ENCODE measurements around the gene MBTPS1. TPM values are rescaled to one million over a fixed set of nuclear protein-coding genes. Genes with fewer than 3 reads are reported as not detected.

Gene MBTPS1
- total RNA-seq, 1 donor from 2014 or later, result 115 TPM

DNA sequence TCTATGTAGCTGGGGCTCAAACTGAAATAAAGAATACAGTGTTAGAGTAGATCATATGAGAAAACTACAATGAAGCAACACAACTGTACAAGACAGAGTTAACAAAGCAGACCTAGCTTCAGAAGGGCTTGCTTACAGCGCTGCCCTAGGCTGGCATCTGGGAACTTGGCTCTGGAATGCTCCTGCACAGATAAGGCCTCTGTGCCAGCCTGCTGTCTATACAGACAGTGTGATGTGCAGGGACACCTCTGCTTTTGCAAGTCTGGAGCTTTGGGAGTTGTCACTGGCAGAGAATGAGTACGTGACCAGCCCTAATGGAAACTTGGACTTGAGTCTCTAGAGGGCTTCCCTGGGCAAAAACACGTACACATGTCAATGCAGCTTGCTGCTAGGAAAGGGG, 42.0 kb downstream of the MBTPS1 start:
- no peak for DNase-seq (ENCODE audit: low read depth)

DNA sequence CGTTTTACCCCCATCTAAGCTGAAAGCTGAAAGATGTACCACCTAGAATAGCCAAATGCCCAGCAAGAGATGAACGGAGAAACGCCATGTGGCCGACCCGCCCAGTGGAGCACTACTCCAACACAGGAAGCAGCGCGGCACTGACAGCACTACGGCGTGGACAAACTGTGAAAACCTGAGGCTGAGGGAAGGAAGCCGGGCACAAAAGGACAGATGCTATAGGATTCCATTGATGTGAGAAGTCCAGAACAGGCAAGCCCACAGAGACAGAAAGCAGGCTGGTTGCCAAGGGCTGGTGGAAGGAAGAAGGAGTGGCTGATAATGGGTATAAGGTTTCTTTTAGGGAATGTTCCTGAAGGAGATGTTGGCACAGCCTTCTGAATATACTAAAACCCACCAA, 44.7 kb downstream of the MBTPS1 start:
- no peak for DNase-seq (ENCODE audit: low read depth)

DNA sequence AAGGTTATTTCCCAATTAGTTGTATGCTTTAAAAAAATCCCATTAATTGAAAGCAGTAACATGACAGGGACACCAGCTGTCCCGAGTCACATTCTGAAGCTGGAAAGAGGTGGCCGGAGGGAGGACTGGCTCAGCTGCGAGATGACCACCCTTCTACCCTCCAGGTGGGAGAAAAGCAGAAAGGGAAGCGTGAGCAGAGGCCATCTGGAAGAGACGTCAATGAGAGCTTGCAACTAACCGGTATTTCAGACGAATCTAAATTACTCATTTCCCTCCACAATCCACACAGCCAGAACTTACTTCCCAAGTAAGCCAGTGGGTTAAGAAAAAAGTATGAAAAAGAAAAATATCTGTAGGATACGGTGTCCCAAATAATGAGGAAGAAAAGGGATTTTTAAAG, 45.6 kb downstream of the MBTPS1 start:
- DNase-seq (ENCODE audit: low read depth), result no peak

DNA sequence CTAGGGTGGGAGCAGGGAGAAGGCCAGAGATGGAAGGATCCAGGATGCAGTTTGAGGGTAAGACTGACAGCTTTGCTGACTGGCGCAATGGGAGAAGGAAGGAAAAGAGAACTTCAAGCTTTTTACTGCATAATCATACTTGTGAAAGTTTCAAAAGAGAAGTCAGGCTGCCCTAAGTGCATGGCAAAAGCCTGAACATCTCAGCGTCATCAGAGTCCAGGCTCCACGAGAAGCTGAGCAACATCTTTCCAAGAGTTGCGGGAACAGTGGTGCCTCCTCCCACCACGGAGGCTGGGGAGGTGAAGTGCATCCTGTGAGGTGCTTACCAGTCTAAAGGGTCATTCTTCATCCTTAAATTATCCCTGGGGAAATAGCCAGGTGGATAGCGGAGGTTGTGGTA, 47.2 kb downstream of the MBTPS1 start:
- DNase-seq (ENCODE audit: low read depth), result no peak

DNA sequence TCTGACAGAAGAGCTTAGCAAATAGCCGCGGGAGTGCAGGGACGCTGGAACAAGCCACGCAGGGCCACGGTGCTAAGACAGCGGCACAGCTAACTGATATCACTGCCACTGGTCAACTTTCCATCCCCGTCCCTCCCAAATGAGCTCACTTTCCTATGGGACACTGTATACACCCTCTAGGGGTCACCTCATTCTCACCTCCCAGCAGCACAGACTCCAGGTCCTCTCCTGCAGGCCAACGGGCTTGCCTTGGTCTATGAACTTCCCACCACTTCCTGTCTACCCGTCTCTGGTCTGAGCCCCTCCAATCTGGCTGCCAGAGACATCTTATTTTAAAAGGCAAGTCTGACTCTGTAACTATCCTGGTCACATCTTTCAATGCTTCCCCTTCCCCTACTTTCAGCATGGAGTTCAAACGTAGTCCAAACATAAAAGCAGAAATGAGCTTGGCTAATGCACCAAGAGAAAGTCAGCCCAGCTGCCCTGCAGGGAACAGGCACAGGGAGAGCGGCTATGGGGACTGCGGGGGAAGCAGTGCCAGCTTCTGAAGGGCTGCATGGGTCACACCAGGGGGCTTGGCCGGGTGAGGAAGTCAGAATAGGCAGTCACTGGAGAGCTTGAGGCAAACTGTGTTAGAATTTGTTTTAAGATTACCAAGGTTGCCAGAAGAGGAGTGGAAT, 47.8 kb downstream of the MBTPS1 start:
- no peak for DNase-seq (ENCODE audit: low read depth)

DNA sequence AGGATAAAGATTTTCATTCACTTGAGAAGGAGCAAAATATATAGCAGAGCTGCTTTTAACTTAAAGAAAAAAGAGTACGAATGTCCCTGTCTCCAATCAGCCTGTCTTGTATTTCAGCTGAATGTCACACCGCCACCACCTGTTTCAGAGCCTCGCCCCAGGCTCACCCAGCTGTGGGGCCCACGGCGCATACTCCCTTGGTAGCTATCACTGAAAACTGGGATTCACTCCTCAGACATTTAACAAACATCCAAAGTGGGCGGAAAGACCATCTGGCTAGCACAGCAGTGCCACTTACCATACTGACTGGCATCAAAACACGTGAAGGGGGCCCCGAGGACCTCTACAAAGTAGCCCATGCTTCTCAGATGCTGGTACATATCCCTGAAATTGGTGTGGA, 48.7 kb downstream of the MBTPS1 start:
- no peak for DNase-seq (ENCODE audit: low read depth)

DNA sequence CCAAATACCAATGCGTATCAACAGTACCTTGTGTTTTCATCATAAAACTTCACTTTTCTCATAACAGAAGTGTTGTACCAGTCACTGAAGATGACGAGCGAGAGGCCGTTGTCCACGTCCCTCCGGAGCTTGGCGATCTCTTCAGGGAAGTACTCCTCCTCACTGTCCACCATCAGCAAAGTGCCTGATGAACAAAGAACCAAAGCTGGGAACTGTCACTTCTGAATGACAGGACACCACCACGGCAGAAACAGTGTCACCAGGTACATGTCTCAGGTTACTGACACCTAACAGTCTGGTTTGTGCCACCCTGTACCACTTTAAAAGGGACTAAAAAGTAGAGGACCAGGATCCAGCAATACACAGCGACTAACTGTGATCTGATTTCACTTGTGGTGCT, 49.1 kb downstream of the MBTPS1 start:
- DNase-seq (ENCODE audit: low read depth), result no peak

DNA sequence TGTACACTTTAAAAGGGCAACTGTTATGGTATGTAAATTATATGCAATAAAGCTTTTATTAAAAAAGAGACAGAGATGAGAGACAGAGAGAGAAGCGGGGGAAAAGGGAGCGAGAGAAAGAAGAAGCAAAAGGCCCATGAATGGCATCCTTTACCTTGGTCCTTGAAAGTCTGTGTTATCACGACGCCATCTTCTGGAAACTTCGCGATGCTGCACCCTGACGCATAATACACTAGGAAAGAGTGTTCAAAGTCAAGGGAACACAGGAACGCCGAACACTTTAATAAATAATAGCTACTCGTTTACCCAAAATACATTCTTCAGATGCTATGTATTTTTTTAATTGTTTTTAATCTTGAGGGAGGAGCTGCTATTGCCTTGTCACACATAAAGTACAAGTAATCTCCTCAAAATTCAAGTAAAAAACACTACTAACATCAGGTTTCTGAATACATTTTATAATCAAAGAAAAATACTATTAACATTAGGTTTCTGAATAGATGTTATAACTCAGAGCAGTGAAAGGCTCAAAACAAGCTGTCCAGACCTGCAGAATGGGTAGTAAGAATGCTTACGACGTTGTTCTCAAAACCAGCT, 51.1 kb downstream of the MBTPS1 start:
- peak; percentile 52 for DNase-seq (ENCODE audit: low read depth)

DNA sequence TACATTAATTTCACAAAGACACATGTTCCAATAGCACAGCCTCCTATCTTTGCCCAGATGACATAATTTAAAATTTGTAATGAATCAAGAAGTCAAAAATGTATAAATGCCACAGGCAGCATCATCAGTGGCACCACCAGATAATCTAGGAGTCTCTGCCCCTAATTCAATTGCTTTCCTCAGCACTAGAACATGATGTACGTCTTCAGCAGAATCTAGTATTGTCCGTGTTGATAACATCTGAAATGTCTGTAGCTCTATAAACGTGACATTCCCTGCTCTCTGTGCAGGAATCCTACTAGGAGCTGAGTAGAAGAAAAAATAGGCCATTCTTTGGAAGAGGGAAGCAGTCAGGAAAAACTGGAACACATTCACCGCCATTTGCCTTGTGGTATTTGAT, 52.8 kb downstream of the MBTPS1 start:
- DNase-seq (ENCODE audit: low read depth), result no peak

DNA sequence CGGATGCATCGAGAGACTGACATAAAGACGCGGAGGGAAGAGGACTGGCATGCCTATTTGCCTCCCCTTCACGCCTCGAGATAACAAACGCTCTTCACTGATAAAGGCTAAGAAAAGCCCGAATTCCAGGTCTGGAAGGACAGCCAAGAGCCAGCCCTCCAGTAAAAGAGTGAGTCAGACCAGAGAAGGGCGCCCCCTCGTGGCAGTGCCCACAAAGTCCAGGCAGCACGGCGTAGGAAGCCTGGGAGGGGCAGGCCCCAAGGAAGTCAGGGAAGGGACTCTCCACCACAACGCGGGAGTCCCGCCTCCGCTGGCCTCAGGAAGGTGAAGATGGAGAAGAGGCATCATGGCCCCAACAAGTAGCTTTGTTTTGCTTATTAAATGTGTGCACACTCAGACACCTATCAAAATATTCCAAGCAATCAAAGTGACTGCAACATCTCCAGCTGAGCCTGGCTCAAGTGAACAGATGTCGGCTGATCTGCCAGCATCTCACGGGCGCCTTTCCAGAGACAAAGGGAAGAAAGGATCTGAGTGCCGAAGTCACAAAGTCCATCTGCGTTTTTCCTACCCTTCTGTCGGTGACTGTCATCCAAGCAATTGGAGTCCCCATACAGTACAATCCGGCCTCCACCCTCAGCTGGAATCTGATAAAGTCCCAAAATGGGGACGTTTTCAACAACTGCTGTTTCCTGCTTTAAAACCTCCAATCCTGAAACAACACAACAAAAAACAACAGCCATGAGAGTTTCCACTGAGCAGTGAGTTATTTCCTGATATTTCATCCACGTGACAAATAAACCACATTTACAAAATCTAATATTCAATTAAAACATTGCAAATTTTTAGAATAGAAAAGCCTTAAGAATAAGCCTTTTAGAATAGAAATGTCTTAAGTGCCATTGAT, 53.8 kb downstream of the MBTPS1 start:
- peak; percentile 47 for DNase-seq (ENCODE audit: low read depth)

DNA sequence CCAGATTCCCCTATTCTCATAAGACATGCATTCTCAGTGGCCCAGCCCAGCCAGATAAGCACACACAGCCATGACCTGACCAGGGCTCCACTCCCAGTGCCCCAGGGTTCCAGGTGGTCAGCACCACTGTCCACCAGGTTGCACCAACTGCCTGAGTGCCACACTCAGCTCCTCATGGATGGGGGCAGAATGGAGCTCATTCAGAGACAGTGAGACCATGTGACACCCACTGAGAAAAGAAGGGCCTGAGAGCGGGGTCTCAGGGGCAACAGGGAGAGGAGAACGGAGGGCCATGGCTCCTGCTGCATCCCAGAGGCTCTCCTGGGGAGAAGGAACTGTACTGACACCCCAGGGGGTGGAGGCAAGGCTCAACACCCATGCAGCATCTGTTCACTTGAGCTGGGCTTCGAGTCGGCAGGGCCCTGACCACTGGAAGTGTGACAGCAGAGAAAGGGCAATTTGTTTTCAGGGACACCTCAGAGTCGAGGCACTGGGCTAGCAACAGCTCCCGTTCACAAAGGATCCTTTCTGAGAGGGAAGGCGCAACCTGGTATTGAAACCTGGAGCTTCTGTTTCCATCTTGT, 55.4 kb downstream of the MBTPS1 start:
- no peak for DNase-seq (ENCODE audit: low read depth)

DNA sequence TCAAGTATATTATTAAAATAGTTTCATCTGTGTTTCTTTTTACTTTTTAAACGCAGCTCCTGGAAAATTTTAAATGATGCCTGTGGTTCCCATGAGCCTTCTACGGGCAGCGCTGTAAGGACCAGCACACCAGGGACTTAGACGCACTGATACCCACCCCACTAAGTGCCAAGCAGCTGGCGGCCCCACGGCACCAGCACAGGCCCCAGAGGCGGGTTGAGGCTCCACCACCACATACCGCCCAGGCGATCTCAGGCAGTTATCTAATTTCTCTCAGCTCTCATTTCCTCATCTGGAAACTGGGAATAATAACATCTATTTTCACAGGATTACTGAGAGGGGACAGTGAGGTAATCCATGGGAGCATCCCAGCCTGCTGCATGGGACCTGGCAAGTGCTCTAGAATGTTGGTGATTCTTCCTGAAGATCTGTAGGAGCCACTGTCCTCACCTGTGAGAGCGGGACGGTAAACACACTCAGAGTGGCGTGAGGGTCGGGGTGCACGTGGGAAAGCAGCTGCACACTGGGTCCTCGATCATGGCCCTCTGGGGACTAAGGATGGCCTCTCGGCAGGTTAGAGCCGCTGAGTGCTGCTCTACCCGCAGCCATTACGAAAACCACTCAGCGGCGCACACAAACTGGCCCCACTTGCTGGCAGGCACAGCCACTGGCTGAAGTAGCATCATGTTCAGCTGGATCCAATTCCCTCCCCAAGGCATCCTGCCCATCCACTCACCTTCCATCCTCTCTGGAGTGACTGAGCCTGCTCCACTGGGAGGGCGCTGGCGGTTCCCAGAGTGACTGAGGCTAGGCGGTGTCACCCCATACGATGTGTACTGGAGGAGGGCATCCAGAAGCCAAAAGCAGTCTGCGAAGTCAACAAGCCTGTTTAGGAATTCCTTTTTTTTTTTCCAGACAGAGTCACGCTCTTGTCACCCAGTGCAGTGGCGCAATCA, 56.5 kb downstream of the MBTPS1 start:
- no peak for DNase-seq (ENCODE audit: low read depth)

DNA sequence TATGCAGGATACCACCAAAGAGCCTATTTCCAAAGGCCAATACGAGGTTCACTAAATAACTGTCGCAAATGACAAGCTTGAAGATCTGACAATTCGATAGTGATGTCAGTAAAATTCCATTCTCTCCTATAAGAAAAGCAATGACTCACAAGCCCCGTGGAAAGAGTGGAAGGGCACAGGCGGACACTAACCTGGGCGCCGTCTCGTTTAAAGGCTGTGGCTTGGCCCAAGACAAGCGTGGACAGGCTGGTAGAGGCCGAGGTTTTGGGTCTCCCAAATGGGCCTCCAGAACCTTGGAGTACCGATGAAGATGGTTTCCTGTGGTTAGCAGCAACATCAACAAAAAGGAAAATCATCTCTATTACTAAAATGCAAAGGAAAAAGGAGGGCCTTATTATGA, 57.6 kb downstream of the MBTPS1 start:
- no peak for DNase-seq (ENCODE audit: low read depth)

DNA sequence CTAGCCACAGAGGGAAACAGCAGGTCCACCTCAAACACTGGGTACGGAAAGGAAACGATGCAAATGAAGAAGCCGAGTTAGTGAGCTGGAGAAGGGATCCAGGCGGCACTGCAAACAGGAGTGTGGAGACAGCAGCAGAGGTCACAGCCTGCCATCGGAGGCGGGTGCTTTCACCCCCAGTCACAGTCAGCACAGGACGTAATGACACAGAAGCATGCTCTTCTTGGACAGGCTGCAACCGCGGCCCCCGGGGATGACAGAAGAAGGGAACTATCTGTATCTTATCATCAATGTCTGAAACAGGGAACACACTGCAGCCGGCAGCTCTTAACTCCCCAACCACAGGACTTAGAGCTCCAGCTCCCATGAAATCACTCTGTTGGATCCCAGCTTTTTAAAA, 58.1 kb downstream of the MBTPS1 start:
- DNase-seq (ENCODE audit: low read depth), result no peak

DNA sequence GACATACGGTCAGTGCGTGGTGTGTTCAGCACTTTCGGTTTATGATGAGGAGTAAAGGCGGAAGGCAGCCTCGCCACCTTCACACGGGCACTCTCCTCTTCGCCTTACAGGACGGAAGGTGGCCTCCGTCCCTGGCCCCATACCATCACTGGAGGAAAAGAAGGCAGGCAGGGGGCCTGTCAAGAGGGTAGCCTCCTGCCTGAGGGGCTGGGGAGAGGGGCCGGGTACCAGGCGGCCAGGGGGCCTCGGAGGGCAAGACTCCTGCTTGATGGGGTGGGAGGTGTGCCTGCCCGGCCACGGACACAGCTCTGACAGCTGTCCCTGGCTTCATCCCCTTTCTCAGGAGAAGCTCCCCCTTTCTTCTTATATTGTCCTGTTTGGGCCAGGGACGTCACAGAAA, 58.5 kb downstream of the MBTPS1 start:
- no peak for DNase-seq (ENCODE audit: low read depth)

DNA sequence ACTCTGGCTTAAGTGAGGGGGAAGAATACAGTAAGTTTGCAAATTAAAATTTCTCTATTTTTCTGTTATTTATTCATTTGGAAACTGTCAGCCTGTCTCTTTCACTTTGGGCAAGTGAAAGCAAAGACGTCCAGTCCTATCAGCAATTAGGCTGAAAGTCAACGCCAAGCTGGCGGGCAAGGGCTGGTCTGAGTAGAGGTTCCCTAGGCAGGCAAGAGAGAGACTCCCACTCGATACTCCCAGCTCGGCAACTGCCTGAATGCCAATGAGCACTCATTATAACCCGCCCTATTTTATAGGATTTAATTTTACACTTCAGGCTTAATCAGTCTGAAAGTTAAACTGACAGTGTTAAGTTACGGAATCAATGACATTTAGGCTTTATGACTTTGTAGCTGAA, 59.8 kb downstream of the MBTPS1 start:
- DNase-seq (ENCODE audit: low read depth), result no peak

DNA sequence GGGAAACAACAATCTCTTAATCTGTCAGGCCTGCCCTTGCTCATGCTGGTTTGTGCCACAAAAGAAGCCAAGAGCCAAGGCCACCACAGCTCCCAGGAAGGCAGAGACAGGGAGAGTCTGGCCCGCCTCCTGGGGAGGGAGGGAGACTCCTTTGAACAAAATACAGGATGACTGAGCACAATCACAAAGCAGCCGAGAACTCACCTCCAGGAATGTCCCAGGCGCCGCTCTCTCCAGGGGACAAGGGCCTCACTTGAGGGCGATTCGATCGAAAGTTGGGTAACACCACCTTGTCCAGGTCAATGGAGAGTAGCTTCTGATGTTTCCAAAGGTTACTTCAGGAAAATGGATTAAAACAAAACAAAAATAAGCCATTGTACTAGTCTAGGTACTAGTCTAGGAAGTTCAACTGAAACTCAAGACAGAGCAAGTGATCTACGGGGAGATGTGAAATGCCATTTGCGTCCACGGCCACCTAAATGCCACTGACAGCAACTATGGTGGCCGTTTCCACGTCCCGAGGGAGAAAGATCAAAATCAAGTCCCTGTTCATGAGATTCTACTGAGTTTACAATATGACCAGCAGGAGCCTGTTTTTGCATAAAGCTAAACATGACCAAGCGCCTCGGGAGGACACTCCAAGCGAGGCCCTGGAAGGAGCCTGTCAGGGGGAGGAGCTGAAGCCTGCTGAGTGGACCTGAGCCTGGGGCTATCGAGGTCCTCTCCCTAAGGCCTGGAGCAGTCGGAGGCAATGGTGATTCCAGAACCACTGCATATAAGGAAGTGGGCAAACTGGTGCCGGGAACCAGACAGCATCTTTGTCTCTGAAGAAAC, 60.7 kb downstream of the MBTPS1 start:
- DNase-seq (ENCODE audit: low read depth), result no peak

DNA sequence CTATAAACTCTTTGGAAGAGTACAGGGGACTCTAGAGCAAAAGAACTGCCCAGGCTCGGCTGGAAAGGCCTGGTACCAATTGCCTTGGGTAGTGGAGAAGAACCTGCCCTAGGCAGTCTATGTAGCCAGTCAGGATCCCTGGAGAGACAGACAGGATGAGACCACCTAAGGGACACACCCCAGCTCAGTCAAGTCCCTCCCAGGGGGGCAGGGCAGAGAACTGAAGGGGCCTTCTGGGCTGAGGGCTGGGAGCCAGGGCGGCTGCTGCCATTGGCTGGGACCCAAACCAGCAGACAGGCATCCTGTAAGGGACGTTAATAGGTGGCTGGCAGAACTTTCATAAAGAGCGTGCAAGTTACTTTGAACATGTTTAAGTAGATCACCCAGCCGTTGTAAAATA, 61.4 kb downstream of the MBTPS1 start:
- no peak for DNase-seq (ENCODE audit: low read depth)

DNA sequence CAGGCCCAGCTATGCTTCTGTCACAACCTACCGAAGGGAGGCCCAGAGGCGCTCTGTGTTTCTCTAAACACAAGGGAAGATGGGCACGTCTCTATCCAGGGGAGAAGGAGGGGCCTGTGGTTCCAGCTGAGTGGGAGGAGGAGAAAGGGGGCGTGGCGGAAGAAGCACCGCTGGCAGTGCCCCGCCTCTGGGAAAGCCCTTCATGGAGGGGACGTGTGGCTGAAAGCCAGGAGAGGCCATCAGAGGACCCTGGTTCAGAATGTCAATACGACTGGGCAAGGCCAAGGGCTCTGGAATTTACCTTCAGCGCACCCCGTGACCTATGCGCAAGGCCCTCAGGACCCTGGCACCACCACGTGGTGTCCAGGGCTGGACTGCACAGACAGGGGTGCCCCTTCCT, 61.8 kb downstream of the MBTPS1 start:
- DNase-seq (ENCODE audit: low read depth), result no peak

DNA sequence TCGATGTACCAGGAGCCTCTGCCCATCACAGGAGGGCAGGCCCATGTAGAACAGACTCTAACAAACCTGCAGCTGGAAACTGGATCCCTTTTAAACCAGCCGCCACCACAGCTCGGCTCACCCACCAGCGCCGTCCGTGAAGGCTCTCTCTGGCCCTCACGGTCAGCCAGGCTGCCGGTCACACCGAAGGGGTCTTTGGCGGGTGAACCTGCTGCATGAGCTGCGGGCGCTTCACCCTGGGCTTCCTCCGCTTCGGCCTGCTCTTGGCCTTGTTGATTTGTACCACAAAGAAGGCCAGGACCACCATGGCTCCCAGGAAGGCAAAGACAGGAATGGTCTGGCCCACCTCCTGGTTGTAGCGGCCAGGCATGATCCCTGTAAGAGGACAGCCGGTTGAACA, 62.5 kb downstream of the MBTPS1 start:
- DNase-seq (ENCODE audit: low read depth), result no peak

DNA sequence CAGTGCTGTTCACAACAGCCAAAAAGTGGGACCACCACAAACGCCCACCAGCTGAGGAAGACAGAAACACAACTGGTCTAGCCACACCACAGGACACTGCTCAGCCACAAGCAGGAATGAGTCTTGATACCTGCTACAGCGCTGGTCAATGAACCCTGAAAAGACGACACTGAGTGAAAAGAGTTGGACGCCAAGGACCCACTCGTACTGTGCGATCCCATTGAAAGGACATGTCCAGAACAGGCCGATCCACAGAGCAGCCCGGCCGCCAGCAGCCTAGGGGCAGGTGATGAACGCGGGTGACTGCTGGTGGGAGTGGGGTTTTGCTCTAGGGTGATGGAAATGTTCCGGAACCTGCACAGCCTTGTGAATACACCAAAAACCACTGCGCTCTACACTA, 63.5 kb downstream of the MBTPS1 start:
- no peak for DNase-seq (ENCODE audit: low read depth)
